GM20000 (cell line): ENCODE measurements around the gene TSPEAR.
"Not testable (repeated sequence)": the region's sequence is repeated elsewhere in the genome, so short reads cannot be mapped to it uniquely, and the experiment has no call there.

Experiments used
- DNase-seq: peaks from one replicate; pipeline ENCODE4 v3.0.0; 2012; ENCODE audit warnings: low spot score
- TF ChIP-seq, protein P1 (sequence below): IDR thresholded peaks from 2 replicates; pipeline ENCODE4 v1.5.1; 2012; ENCODE audit warnings: mild to moderate bottlenecking, control low read depth; ENCODE audit errors: extremely low read depth, missing control alignments

TSPEAR gene

DNA sequence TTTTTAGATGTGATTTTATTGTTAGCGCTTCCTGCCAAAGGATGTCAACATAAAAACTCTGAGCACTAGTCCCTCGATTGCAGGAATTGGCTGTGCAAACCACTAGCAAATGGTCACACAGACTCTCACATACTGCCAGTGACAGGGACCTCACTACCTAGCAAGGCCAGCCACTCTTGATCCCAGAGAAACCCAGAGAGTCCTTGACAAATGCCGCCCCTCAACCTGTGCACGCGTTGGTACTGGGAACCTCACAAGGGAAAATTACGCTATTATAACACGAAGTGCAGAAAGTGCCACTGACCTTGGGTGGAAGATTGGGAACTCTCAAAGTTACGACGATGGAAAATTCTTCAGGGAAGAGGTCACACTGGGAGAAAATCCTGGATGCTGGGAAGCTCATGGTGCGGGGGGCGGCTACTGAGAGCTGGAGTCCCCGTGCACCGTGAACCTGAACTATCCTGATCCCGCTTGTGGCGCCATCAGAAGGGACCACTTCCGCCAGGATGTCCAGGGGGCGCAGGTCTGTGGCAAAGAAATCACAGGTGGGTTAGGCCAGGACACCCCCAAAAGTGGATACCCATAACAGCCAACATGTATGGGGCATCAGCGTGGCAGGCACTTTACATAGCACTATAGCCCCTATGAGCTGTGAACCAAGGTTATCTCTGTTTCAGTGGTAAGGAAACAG lies 143.7 kb downstream of the TSPEAR start:
- TF ChIP-seq, protein P1, sequence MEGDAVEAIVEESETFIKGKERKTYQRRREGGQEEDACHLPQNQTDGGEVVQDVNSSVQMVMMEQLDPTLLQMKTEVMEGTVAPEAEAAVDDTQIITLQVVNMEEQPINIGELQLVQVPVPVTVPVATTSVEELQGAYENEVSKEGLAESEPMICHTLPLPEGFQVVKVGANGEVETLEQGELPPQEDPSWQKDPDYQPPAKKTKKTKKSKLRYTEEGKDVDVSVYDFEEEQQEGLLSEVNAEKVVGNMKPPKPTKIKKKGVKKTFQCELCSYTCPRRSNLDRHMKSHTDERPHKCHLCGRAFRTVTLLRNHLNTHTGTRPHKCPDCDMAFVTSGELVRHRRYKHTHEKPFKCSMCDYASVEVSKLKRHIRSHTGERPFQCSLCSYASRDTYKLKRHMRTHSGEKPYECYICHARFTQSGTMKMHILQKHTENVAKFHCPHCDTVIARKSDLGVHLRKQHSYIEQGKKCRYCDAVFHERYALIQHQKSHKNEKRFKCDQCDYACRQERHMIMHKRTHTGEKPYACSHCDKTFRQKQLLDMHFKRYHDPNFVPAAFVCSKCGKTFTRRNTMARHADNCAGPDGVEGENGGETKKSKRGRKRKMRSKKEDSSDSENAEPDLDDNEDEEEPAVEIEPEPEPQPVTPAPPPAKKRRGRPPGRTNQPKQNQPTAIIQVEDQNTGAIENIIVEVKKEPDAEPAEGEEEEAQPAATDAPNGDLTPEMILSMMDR, result no peak

DNA sequence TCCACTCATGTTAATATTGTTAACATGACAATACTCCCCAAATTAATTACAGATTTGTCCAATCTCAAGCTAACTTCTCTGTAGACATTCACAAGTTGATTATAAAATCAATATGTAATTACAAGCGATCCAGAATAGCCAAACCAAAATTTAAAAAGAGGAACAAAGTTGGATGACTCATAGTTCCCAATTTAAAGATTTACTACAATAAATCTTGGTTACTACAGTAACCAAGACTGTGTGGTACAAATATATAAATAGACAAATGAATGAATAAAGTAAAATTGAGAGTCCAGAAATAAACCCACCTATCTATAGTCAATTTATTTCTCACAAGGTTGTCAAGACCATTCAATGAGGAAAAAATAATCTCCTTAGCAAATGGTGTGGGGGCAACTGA lies 145.0 kb downstream of the TSPEAR start:
- TF ChIP-seq, protein P1, result no peak
- no peak for DNase-seq

More for the DNA sequence above, 143.7 kb downstream of the TSPEAR start:
- no peak for DNase-seq

DNA sequence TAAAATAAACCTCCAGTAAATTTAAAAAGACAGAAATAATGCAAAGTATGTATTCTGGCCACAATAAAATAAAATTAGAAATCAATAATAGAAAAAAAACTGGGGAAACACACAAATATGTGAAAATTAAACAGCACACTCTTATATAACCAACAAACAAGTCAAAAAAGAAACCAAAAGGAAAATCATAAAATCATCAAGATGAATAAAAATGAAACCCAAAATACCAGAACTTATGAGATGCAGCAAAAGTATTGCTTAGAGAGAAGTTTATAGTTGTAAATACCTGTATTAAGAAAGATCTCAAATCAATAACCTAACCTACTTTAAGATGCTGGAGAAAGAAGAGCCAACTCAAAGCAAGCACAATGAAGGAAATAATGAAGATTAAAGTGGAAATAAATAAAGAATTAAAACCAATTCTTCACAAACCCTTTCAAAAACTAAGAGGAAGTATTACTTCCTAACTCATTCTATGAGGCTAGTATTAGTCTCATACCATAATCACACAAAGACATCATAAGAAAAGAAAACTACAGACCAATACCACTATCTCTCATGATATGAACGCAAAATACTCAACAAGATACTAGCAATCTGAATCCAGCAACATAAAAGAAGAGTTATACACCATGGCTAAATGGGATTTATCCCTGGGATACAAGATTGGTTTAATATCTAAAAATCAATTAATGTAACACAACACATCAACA lies 146.3 kb downstream of the TSPEAR start:
- TF ChIP-seq, protein P1, result no peak
- no peak for DNase-seq

DNA sequence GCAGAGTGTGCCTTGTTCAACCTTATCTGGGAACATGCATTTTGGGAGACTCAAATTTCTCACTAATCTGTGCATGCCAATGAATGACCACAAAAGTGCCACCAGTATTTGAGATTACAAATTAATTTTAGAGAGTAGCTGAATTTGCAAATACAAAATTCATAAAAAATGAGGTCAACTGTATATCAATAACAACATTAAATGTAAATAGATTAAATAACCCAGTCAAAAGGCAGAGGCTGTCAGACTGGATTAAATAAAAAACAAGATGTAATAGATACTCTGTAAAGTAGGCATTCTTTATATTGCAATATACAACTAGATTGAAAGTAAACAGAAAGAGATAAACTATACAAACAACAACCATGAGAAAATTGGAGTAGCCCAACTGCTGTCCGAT lies 147.3 kb downstream of the TSPEAR start:
- TF ChIP-seq, protein P1, result no peak
- no peak for DNase-seq

DNA sequence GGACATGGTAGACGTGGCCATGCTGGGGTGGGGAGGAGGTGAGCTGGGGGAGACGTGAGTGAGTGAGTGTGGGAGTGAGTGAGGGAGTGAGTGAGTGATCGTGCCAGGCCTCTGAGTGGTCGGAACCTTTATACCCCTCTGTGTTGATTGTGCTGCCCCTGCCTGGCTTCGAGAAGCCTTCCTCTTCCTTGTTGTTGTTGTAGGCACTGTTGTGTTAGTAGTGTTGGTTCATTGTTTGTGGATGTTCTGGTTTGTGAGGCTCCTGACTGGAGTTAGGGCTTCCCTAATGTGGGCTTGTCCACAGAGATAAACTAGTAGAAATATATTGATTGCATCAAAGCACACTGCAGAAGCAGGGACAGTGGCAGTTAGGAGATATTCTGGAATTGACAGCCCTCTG lies 152.7 kb downstream of the TSPEAR start, which contains the start of gene KRTAP10-3:
KRTAP10-3 (minus strand) TSS at position 101 of the 400 bp plus-strand sequence; CDS start at position 21, 80 bp downstream.
- no peak for DNase-seq
- TF ChIP-seq, protein P1, result no peak

DNA sequence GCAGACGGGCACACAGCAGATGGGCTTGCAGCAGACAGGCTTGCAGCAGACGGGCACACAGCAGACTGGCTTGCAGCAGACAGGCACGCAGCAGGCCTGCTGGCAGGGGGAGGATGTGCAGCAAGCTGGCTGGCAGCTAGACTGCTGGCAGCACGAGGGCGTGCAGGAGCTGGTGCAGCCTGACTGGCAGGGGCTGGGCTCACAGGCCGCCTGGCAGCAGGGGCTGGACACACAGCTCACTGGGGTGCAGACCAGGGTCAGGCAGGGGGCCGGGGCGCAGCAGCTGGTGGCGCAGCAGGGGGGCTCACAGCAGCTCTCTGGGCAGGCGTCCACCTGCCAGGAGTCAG lies 153.1 kb downstream of the TSPEAR start:
- not testable (repeated sequence) for DNase-seq

DNA sequence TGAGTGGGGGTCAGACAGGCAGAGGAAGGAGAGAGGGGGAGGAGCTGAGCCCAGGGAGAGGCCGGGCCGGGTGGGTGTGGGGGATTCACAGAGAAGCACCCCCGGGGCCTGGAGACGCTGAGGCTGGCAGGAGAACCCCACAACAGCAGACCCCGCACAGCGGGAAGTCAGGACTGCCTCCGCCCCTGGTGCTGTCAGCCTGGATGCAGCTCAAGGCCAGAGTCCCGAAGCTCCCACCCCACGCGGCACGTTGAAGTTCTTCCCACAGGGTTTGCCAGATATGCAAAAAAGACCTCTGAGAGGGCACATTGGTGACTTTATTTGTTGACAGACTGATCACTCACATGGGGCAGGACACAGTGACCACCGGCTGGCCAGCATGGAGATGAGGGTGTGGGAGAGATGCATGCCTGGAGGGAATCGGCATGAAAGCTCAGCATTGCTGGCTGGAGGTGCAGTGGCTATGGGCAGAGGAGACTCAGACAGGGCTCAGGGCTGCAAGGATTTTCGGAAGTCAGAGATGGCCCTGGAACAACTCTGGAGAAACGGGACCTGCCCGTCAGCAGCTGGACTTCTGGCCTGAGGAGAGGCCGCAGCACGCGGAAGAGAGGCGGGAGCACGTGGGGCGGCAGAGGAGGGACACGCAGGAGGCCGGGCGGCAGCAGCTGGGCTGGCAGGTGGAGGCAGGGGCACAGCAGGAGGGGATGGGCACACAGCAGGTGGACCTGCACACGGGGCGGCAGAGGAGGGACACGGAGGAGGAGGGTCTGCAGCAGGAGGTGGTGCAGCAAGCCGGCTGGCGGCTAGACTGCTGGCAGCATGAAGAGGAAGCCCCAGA lies 153.7 kb downstream of the TSPEAR start:
- TF ChIP-seq, protein P1, result no peak
- DNase-seq, result no peak
